Measurements from ENCODE around the gene YJU2. TPM values are rescaled to one million over a fixed set of nuclear protein-coding genes. Genes with fewer than 3 reads are reported as not detected.

YJU2 gene
- total and polyA plus RNA-seq, 2 of the 13 experiments (the other 11 are each of a cell fraction or from before 2014, with no cell fraction given): 9.3 to 17.9 TPM

DNA sequence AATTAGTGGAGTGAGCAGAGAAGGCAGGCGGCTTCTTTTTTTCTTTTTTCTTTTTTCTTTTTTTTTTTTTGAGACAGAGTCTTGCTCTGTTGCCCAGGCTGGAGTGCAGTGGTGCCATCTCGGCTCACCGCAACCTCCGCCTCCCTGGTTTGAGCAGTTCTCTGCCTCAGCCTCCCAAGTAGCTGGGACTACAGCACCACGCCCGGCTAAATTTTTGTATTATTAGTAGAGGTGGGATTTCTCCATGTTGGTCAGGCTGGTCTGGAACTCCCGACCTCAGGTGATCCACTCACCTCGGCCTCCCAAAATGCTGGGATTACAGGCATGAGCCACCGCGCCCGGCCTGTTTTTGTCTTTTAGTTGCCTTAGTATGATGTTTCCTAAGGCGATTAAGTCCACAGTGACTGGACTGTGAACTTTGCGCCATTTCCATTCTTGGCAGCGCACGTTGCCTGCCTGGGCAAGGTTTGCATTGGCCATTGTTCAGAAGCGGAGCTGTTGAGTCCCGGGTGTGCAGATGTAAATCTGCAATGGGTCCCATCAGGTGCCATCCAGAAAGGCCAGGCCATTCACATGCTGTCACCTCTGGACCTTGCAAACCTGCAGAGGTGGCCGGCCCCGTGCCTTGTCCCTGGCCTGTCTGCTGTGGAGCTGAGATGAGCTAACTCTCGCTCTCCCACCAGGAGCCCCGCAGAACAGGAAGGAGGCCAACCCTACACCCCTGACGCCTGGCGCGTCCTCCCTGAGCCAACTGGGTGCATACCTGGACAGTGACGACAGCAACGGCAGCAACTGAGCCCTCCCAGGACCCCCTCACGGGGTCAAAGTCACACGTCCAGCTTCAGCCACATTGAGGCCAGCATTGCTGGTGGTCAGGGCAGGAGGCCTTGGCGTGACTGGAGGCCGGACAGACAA lies 21.3 kb downstream of the YJU2 start:
- H4K20me1 ChIP-seq (ENCODE audit: insufficient read depth, low read length): no peaks in the 10 kb centered on the region
- in situ Hi-C loops (cut with HindIII; ENCODE audit: extremely low pct_ligation_motif_present, low pct_unique_long_range_greater_than_20kb): loop anchor here (5.0 kb wide), 1 partner anchor 84 kb away; no protein-coding TSS in a partner anchor
- no peaks in the 10 kb centered on the region for H3K27me3 ChIP-seq (ENCODE audit: control insufficient read depth in 1 of 2, insufficient read depth in 2 of 2, low read length in 2 of 2)
- H3K9ac ChIP-seq (ENCODE audit: insufficient read depth, low read depth, low read length): no peak overlapping the region
- CTCF ChIA-PET (ENCODE audit: low intra/inter-chr PET ratio, low total read pairs): interaction anchor here (1.5 to 3.2 kb wide), 2 partner anchors 85 to 132 kb away, joined by 6 to 41 read pairs; partner anchors contain the start of gene SH3GL1
- no peak overlapping the region for H3K4me3 ChIP-seq (replicated peaks in 1 of 3; ENCODE audit: insufficient read depth in 1 of 3, low read depth in 2 of 3, low read length in 3 of 3)
- FAIRE-seq: no peak
- H3K27ac ChIP-seq (ENCODE audit: extremely low read length, insufficient read depth, low read length): peak overlapping the region; percentile 73
- H3K79me2 ChIP-seq (ENCODE audit: insufficient read depth, low read length): no peaks in the 10 kb centered on the region
- DNase-seq (ENCODE audit: low spot score): peak; percentile 69
- POLR2A ChIA-PET: interaction anchor here (0.7 to 2.8 kb wide), 10 partner anchors 16 to 189 kb away, joined by 3 to 23 read pairs (median 5); partner anchors contain the start of genes MPND, STAP2, UBXN6 and YJU2
- H3K36me3 ChIP-seq (replicated peaks in 1 of 2; ENCODE audit: control insufficient read depth in 1 of 2, insufficient read depth in 2 of 2, low read length in 2 of 2): peaks cover 7 to 11% of the 10 kb centered on the region in 2 experiments; a peak in 3 of 5 replicates
- WGBS (ENCODE audit: low lambda C conversion rate): 73% methylated on average over 23 of the region's 30 CpGs
- no peak overlapping the region for H3K4me2 ChIP-seq (ENCODE audit: low read depth, low read length)
- ATAC-seq: peak; percentile 39
- H3K9me3 ChIP-seq (ENCODE audit: low read length): no peaks in the 10 kb centered on the region
- intact Hi-C loops (cut with micrococcal nuclease; ENCODE audit: unreplicated experiment): loop anchor here (1.0 to 5.0 kb wide), 4 partner anchors 43 to 134 kb away; partner anchors contain the start of genes CHAF1A, MPND and SH3GL1
- TSS peak; percentile 61 for BruUV-seq (replicated peaks)
- H2AFZ ChIP-seq (ENCODE audit: low read length): no peak overlapping the region
- peaks cover 20% of the 10 kb centered on the region for H3K4me1 ChIP-seq (ENCODE audit: insufficient read depth, low read length)
- TF ChIP-seq SMYD3 (CRISPR knock-in tag; IDR thresholded peaks at IDR 0.05): no peak
- TF ChIP-seq ZMAT3 (CRISPR knock-in tag; conservative IDR thresholded peaks at IDR 0.05): no peak
- TF ChIP-seq, protein P1, sequence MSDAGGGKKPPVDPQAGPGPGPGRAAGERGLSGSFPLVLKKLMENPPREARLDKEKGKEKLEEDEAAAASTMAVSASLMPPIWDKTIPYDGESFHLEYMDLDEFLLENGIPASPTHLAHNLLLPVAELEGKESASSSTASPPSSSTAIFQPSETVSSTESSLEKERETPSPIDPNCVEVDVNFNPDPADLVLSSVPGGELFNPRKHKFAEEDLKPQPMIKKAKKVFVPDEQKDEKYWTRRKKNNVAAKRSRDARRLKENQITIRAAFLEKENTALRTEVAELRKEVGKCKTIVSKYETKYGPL (CRISPR knock-in tag; IDR thresholded peaks at IDR 0.05): no peak
- TF ChIP-seq ZNF383 (CRISPR knock-in tag; IDR thresholded peaks at IDR 0.05; ENCODE audit: borderline replicate concordance): no peak
- no peak for TF ChIP-seq EED (CRISPR knock-in tag; IDR thresholded peaks at IDR 0.05)
- no peak for TF ChIP-seq TAF1 (CRISPR knock-in tag; IDR thresholded peaks at IDR 0.05)
- no peak for TF ChIP-seq IRX3 (CRISPR knock-in tag; IDR thresholded peaks at IDR 0.05; ENCODE audit: borderline replicate concordance, low read depth)
- TF ChIP-seq FIP1L1 (IDR thresholded peaks at IDR 0.05; ENCODE audit: borderline replicate concordance, insufficient read depth, low read depth, low read length): no peak
- TF ChIP-seq MXD4 (CRISPR knock-in tag; IDR thresholded peaks at IDR 0.05): no peak
- TF ChIP-seq HNRNPL (IDR thresholded peaks at IDR 0.05; ENCODE audit: low read depth, low read length): 0 out of 2 replicates have a peak, but pooled peaks have one; percentile 26
- no peak for TF ChIP-seq ELF3 (CRISPR knock-in tag; IDR thresholded peaks at IDR 0.05)
- no peak for TF ChIP-seq ZNF367 (CRISPR knock-in tag; IDR thresholded peaks at IDR 0.05; ENCODE audit: borderline replicate concordance)
- TF ChIP-seq GMEB1 (CRISPR knock-in tag; IDR thresholded peaks at IDR 0.05; ENCODE audit: borderline replicate concordance): no peak
- no peak for TF ChIP-seq ZNF225 (CRISPR knock-in tag; IDR thresholded peaks at IDR 0.05)
- TF ChIP-seq RBAK (CRISPR knock-in tag; IDR thresholded peaks at IDR 0.05): no peak
- no peak for TF ChIP-seq ZNF256 (CRISPR knock-in tag; conservative IDR thresholded peaks at IDR 0.05)
- TF ChIP-seq TBP (CRISPR knock-in tag; IDR thresholded peaks at IDR 0.05): no peak
- TF ChIP-seq ZBTB46 (CRISPR knock-in tag; IDR thresholded peaks at IDR 0.05; ENCODE audit: borderline replicate concordance): no peak
- no peak for TF ChIP-seq ZNF10 (CRISPR knock-in tag; IDR thresholded peaks at IDR 0.05; ENCODE audit: borderline replicate concordance, low read depth)
- no peak for TF ChIP-seq KDM5A (IDR thresholded peaks at IDR 0.05; ENCODE audit: borderline replicate concordance, low read length)
